GM11168 (cell line): ENCODE results near the gene MAST1.

ENCODE experiments used
- in situ Hi-C: fragments of 300-500 bp; cut with MboI; formaldehyde crosslinking; loops from one replicate; pipeline ENCODE4 v1.12.0; 2022; ENCODE audit warnings: low sequenced_read_pairs; ENCODE audit not compliant: unreplicated experiment

MAST1 gene

GRCh38 chr19:12838182-12838885 lies at the start of gene MAST1:
MAST1 (plus strand) TSS chr19:12838515; CDS start chr19:12838573, 58 bp downstream.
- in situ Hi-C loops, result no loop called here

- in situ Hi-C loops, result no loop called here
Observed at GRCh38 chr19:12788682-12789097, 49.6 kb upstream of the MAST1 start.

GRCh38 chr19:12789098-12789903 lies 49.0 kb upstream of the MAST1 start:
- in situ Hi-C loops, result no loop called here

- in situ Hi-C loops, result loop anchor here (10.0 kb wide), 1 partner anchor 625 kb away; the partner anchor contains the start of gene ZNF136
Observed at GRCh38 chr19:12789904-12790619, 48.3 kb upstream of the MAST1 start.

- in situ Hi-C loops, result loop anchor here (10.0 kb wide), 1 partner anchor 626 kb away; the partner anchor contains the start of gene ZNF136
Observed at GRCh38 chr19:12790628-12791344, 47.5 kb upstream of the MAST1 start.

GRCh38 chr19:12791345-12792050 lies 46.8 kb upstream of the MAST1 start, which contains the start of gene JUNB:
JUNB (plus strand) TSS chr19:12791486; CDS start chr19:12791772, 286 bp downstream.
- in situ Hi-C loops, result loop anchor here (10.0 kb wide), 1 partner anchor 627 kb away; the partner anchor contains the start of gene ZNF136

GRCh38 chr19:12792051-12792852 lies 46.1 kb upstream of the MAST1 start:
- in situ Hi-C loops, result loop anchor here (10.0 kb wide), 1 partner anchor 627 kb away; the partner anchor contains the start of gene ZNF136

- in situ Hi-C loops, result loop anchor here (10.0 kb wide), 1 partner anchor 628 kb away; the partner anchor contains the start of gene ZNF136
Observed at GRCh38 chr19:12792853-12793289, 45.4 kb upstream of the MAST1 start.

GRCh38 chr19:12793290-12794195 lies 44.8 kb upstream of the MAST1 start:
- in situ Hi-C loops, result loop anchor here (10.0 kb wide), 1 partner anchor 629 kb away; the partner anchor contains the start of gene ZNF136

GRCh38 chr19:12794196-12794941 lies 43.9 kb upstream of the MAST1 start:
- in situ Hi-C loops, result loop anchor here (10.0 kb wide), 1 partner anchor 630 kb away; the partner anchor contains the start of gene ZNF136

GRCh38 chr19:12794971-12795381 lies 43.3 kb upstream of the MAST1 start:
- in situ Hi-C loops, result loop anchor here (10.0 kb wide), 1 partner anchor 630 kb away; the partner anchor contains the start of gene ZNF136

- in situ Hi-C loops, result loop anchor here (10.0 kb wide), 1 partner anchor 632 kb away; the partner anchor contains the start of gene ZNF136
Observed at GRCh38 chr19:12796146-12797071, 41.9 kb upstream of the MAST1 start.

- in situ Hi-C loops, result loop anchor here (10.0 kb wide), 1 partner anchor 632 kb away; the partner anchor contains the start of gene ZNF136
Observed at GRCh38 chr19:12797141-12797587, 41.2 kb upstream of the MAST1 start.

GRCh38 chr19:12797607-12798006 lies 40.7 kb upstream of the MAST1 start:
- in situ Hi-C loops, result loop anchor here (10.0 kb wide), 1 partner anchor 633 kb away; the partner anchor contains the start of gene ZNF136
